ENCODE results near the gene NUDT2. TPM values are rescaled to one million over a fixed set of nuclear protein-coding genes. Genes with fewer than 3 reads are reported as not detected.
"Not testable (repeated sequence)": the region's sequence is repeated elsewhere in the genome, so short reads cannot be mapped to it uniquely, and the experiment has no call there.

NUDT2 gene
- total and polyA plus RNA-seq, 5 donors, result 20.5 to 27.4 (median 23.4) TPM

DNA sequence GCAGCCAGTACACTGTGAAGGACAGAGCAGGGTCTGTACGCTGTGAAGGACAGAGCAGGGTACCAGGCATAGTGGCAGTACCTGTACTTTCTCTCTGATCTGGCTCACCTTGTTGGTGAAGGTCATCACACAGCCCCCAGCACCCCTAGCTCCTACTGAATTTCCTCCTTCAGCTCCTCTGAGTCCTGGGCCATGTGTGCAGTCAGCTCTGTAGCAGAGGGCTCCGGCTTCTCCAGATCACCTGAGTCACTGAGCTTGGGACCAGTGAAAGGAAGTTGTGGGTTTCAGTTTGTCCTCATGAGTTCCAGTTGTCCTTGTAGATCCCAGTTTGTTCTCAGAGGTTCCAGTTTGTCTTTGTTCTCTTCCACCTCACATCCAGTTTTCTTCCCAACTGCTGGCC is 5.5 kb downstream of the NUDT2 start:
- H3K4me1 ChIP-seq (ENCODE audit: control insufficient read depth, insufficient read depth, low read length), result no peaks in the 10 kb centered on the region
- no peak overlapping the region for H3K4me3 ChIP-seq (ENCODE audit: low read length)
- intact Hi-C loops (cut with DNase I), result loop anchor here (2.0 to 10.0 kb wide), 6 partner anchors 42 to 280 kb away; partner anchors contain the start of genes MYORG (in 1 of the 4) and RPP25L (in 1 of the 4)
- no peak overlapping the region for H3K27ac ChIP-seq (ENCODE audit: low read length)
- no peaks in the 10 kb centered on the region for H3K27me3 ChIP-seq (ENCODE audit: control insufficient read depth, insufficient read depth)
- 72% methylated on average over 2 of the region's 2 CpGs for WGBS
- DNase-seq (no peak), ATAC-seq (peak in 1 of 2 donors; percentile 15)
- H3K9me3 ChIP-seq (ENCODE audit: control insufficient read depth, low read length), result no peaks in the 10 kb centered on the region

DNA sequence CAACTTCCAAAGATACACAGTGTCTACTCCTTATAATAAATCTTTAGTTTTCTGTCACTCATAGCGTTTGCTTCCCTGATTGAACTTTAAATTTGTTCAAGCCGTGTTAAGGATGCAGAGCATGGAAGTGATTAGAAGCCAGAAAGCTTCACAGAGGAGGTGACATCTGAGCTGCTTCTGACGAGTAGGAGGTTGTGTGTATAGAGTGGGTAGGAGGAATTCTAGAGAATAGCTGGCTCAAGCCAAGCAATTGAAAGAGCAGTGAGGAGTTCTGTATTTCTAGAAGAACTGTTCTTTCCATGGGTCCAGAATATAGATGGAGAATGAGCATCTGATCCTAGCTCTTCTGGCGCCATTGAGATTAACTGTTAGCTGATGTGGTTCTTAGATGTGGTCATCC is 6.0 kb downstream of the NUDT2 start:
- Histone ChIP-seq H3K9me3 (ENCODE audit: control insufficient read depth, low read length) (no peaks in the 10 kb centered on the region), H3K4me3 (ENCODE audit: low read length) (no peak overlapping the region), H3K27ac (ENCODE audit: low read length) (no peak overlapping the region), H3K4me1 (ENCODE audit: control insufficient read depth, insufficient read depth, low read length) (no peaks in the 10 kb centered on the region), H3K27me3 (ENCODE audit: control insufficient read depth, insufficient read depth) (no peaks in the 10 kb centered on the region)
- WGBS, result 85% methylated on average over 4 of the region's 4 CpGs
- DNase-seq (no peak), ATAC-seq (no peak)
- intact Hi-C loops (cut with DNase I), result loop anchor here in 3 of 4 donors (2.0 to 10.0 kb wide), 4 partner anchors 45 to 279 kb away; partner anchors contain the start of gene RPP25L (in 1 of the 3)

DNA sequence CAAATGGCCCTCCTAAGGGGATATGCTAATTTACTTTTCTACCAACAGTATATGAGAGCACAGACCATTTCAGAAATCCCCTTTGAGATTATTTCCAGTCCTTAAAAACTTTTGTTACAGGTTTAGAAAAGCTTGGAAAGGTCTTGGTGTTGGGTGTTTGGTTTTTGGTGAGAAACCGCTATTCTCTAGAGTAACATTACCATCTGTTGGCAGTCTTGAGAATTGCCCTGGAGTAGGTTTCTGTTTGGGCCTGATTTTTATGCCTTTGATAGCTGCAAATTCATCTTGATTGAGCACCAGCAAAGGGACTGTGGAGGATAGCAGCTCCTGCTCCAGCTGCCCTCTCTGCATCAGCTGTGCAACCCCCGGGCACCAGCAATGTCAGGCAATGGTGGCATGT is 8.0 kb downstream of the NUDT2 start:
- ATAC-seq, result no peak
- no peaks in the 10 kb centered on the region for H3K9me3 ChIP-seq (ENCODE audit: control insufficient read depth, low read length)
- no peak overlapping the region for H3K27ac ChIP-seq (ENCODE audit: low read length)
- no peaks in the 10 kb centered on the region for H3K27me3 ChIP-seq (ENCODE audit: control insufficient read depth, insufficient read depth)
- H3K4me3 ChIP-seq (ENCODE audit: low read length), result no peak overlapping the region
- H3K4me1 ChIP-seq (ENCODE audit: control insufficient read depth, insufficient read depth, low read length), result no peaks in the 10 kb centered on the region
- 94% methylated on average over 2 of the region's 2 CpGs for WGBS
- DNase-seq, result no peak
- intact Hi-C loops (cut with DNase I), result loop anchor here in 3 of 4 donors (10.0 kb wide), 3 partner anchors 257 to 277 kb away; partner anchors contain the start of gene RPP25L (in 1 of the 3)

GRCh38 chr9:34338079-34338478 is 8.7 kb downstream of the NUDT2 start:
- H3K4me3 ChIP-seq (ENCODE audit: low read length); H3K27me3 ChIP-seq (ENCODE audit: control insufficient read depth, insufficient read depth); ATAC-seq; H3K4me1 ChIP-seq (ENCODE audit: control insufficient read depth, insufficient read depth, low read length); DNase-seq; H3K27ac ChIP-seq (ENCODE audit: low read length); H3K9me3 ChIP-seq (ENCODE audit: control insufficient read depth, low read length): not testable (repeated sequence)
- intact Hi-C loops (cut with DNase I), result loop anchor here in 3 of 4 donors (10.0 kb wide), 3 partner anchors 257 to 277 kb away; partner anchors contain the start of gene RPP25L (in 1 of the 3)

DNA sequence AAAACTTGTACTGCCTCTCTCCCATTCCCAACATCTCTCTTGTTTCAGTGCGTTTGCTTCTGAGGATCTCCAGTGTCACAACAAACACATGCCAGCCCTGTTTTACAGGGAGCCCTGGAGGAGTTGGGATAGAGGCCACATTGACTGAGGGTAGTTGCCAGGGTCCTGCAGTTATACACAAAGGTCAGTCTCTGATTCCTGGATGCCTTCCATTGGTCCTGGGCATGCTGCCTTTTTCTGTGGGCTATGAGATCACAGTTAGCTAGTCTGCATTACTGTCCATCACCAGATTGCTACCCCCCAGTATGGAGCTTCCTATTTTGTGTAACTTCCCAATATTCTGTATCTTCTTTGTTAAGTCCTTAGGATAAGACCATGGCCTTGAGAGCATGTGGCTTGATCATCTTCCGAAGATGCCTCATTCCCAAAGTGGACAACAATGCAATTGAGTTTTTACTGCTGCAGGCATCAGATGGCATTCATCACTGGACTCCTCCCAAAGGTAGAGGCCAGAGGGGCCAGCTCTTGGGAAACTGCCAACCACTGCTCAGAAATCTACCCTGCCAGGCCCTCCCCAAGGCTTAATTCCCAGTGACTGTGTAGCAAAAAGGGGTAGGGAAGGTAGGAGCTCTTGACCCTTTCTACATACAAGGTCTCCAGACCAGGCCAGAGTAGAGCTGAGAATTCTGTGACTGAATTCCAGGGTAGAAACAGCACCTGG is 9.5 kb downstream of the NUDT2 start:
- ATAC-seq, result no peak
- Histone ChIP-seq H3K9me3 (ENCODE audit: control insufficient read depth, low read length) (no peaks in the 10 kb centered on the region), H3K4me3 (ENCODE audit: low read length) (no peak overlapping the region), H3K27me3 (ENCODE audit: control insufficient read depth, insufficient read depth) (no peaks in the 10 kb centered on the region), H3K27ac (ENCODE audit: low read length) (no peak overlapping the region), H3K4me1 (ENCODE audit: control insufficient read depth, insufficient read depth, low read length) (no peaks in the 10 kb centered on the region)
- DNase-seq, result no peak
- intact Hi-C loops (cut with DNase I), result loop anchor here in 3 of 4 donors (10.0 kb wide), 3 partner anchors 256 to 276 kb away; partner anchors contain the start of gene RPP25L (in 1 of the 3)
- 75% methylated on average over 2 of the region's 2 CpGs for WGBS

GRCh38 chr9:34341659-34342295 is 12.4 kb downstream of the NUDT2 start:
- intact Hi-C loops (cut with DNase I), result loop anchor here in 1 of 4 donors (2.0 kb wide), 1 partner anchor 37 kb away; no protein-coding TSS in a partner anchor
- Histone ChIP-seq H3K9me3 (ENCODE audit: control insufficient read depth, low read length) (no peaks in the 10 kb centered on the region), H3K27ac (ENCODE audit: low read length) (no peak overlapping the region), H3K4me1 (ENCODE audit: control insufficient read depth, insufficient read depth, low read length) (peaks cover 2% of the 10 kb centered on the region), H3K4me3 (ENCODE audit: low read length) (no peak overlapping the region), H3K27me3 (ENCODE audit: control insufficient read depth, insufficient read depth) (no peaks in the 10 kb centered on the region)
- ATAC-seq (peak; percentile 10 to 23), DNase-seq (no peak)
- 67% methylated on average over 7 of the region's 7 CpGs for WGBS

- peak; percentile 83 to 92 (median 92) for DNase-seq
- ATAC-seq, result peak; percentile 83 to 89
- Histone ChIP-seq H3K4me3 (ENCODE audit: low read length) (no peak overlapping the region), H3K4me1 (ENCODE audit: control insufficient read depth, insufficient read depth, low read length) (peaks cover 2% of the 10 kb centered on the region), H3K27me3 (ENCODE audit: control insufficient read depth, insufficient read depth) (no peaks in the 10 kb centered on the region), H3K9me3 (ENCODE audit: control insufficient read depth, low read length) (no peaks in the 10 kb centered on the region), H3K27ac (ENCODE audit: low read length) (peak overlapping the region; percentile 30)
- 68% methylated on average over 5 of the region's 5 CpGs for WGBS
- intact Hi-C loops (cut with DNase I), result loop anchor here in 1 of 4 donors (2.0 kb wide), 1 partner anchor 36 kb away; no protein-coding TSS in a partner anchor
Measured at GRCh38 chr9:34343090-34343489, 13.7 kb downstream of the NUDT2 start.

GRCh38 chr9:34343605-34344004 is 14.2 kb downstream of the NUDT2 start:
- peak; percentile 15 to 50 for ATAC-seq
- H3K4me1 ChIP-seq (ENCODE audit: control insufficient read depth, insufficient read depth, low read length), result peaks cover 2% of the 10 kb centered on the region

GRCh38 chr9:34346873-34347799 is 17.8 kb downstream of the NUDT2 start:
- no peak overlapping the region for H3K27ac ChIP-seq (ENCODE audit: low read length)
- H3K9me3 ChIP-seq (ENCODE audit: control insufficient read depth, low read length), result no peaks in the 10 kb centered on the region
- 80% methylated on average over 15 of the region's 15 CpGs for WGBS
- no peaks in the 10 kb centered on the region for H3K27me3 ChIP-seq (ENCODE audit: control insufficient read depth, insufficient read depth)
- ATAC-seq (no peak), DNase-seq (peak in 2 of 3 donors; percentile 27 to 46)
- H3K4me1 ChIP-seq (ENCODE audit: control insufficient read depth, insufficient read depth, low read length), result peaks cover 2% of the 10 kb centered on the region
- intact Hi-C loops (cut with DNase I), result no loop called here
- no peak overlapping the region for H3K4me3 ChIP-seq (ENCODE audit: low read length)

More at GRCh38 chr9:34343605-34344004, 14.2 kb downstream of the NUDT2 start:
- no peak overlapping the region for H3K27ac ChIP-seq (ENCODE audit: low read length)
- H3K9me3 ChIP-seq (ENCODE audit: control insufficient read depth, low read length), result no peaks in the 10 kb centered on the region
- peak in 2 of 3 donors; percentile 61 to 68 for DNase-seq
- no peak overlapping the region for H3K4me3 ChIP-seq (ENCODE audit: low read length)
- WGBS, result 57% methylated on average over 1 of the region's 1 CpG
- intact Hi-C loops (cut with DNase I), result loop anchor here in 1 of 4 donors (2.0 kb wide), 1 partner anchor 35 kb away; no protein-coding TSS in a partner anchor
- no peaks in the 10 kb centered on the region for H3K27me3 ChIP-seq (ENCODE audit: control insufficient read depth, insufficient read depth)

DNA sequence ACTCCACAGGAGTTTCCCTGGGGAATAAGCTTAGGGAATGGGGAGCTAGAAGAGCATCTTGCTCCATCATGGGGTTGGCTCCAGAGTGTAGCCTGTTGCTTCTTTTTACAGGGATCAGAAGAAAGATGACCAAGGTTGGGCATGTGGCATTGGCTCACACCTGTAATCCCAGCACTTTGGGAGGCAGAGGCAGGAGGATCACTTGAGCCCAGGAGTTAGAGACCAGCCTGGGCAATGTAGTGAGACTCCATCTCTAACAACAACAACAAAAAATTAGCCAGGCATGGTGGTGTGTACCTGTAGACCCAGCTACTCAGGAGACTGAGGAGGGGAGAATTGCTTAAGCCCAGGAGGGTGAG is 18.4 kb downstream of the NUDT2 start:
- H3K4me3 ChIP-seq (ENCODE audit: low read length), result no peak overlapping the region
- peaks cover 2% of the 10 kb centered on the region for H3K4me1 ChIP-seq (ENCODE audit: control insufficient read depth, insufficient read depth, low read length)
- no peaks in the 10 kb centered on the region for H3K9me3 ChIP-seq (ENCODE audit: control insufficient read depth, low read length)
- H3K27me3 ChIP-seq (ENCODE audit: control insufficient read depth, insufficient read depth), result no peaks in the 10 kb centered on the region
- H3K27ac ChIP-seq (ENCODE audit: low read length), result no peak overlapping the region
- intact Hi-C loops (cut with DNase I), result no loop called here
- no peak for DNase-seq
- no peak for ATAC-seq

All from right cardiac atrium (tissue), 5 donors.